Femur (tissue), 1 donor: Measurements from ENCODE around the gene HPCAL1.

Experiments
- DNase-seq: peaks from one replicate; pipeline ENCODE4 v3.0.0-alpha.2; 2017

The HPCAL1 gene

DNA sequence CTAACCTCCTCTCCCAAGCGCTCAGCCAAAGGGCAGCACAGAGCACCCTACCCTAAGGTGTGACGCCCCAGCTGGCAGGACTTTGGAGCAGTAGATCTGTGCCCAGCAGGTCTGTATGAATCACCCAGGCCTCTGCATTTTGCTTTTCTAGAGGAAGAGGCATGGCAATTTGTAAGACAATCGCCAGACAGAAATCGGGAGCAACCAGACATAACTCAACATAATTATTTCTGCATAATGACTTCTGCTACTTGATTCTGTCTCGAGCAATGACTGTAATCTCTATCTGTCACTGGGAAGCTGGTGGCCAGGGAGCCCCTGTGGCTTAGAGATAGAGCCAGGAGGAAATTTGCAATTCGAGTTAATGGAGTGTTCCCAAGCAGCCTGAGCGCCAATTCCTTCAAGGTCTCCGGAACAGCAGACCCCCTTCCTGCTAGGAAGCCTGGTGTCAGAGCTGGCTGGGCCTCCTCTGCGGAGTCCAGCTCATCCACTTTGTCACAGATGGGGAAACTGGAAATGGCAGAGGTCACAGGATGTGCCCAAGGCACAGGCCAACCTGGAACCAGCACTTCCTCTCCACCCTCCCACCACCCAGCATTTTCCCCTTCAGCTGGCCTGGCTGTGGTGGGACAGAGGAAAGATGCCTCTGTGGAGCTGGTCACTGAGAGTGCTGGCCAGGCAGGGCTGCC lies 90.4 kb downstream of the HPCAL1 start:
- DNase-seq: no peak

- DNase-seq: no peak
These were observed 90.9 kb downstream of the HPCAL1 start for GRCh38 chr2:10393640-10393982.

DNA sequence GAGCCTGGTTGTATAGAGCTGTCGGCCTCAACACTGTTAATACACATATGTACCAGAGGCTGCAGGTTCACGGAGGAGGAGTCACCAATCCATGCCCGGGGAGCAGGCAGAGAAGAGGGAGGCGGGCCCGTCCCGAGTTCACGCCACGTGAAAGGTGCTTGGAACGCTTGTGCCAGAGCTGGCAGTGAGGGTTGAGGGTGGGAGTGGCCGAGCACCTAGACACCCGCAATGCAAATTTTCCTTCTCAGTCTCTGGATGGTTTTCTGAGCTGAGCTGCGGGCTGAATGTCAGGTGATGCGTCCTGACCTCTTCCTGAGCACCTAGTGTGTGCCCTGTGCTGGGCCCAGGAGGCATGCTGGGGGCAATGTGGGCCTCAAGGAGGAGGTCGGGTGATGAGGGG lies 93.2 kb downstream of the HPCAL1 start:
- no peak for DNase-seq

DNA sequence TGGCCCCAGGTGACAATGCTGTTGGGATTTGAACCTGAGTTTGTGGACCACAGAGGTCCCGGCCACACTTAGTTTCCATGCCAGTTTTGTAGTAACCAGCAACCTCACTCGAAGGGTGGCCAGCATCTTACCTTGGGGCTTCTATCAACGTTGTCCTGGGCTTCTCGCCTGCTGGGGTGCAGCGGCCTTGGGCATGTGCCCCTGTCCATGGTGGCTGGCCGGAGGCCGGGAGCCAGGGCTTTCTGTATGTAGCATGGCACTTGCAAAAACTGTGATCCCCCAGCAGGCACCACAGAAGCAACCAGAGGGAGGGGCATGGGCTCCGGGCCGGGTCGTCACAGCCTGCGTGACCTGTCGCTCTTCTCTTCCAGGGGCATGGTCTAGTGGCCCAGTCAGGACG lies 93.8 kb downstream of the HPCAL1 start:
- no peak for DNase-seq

DNA sequence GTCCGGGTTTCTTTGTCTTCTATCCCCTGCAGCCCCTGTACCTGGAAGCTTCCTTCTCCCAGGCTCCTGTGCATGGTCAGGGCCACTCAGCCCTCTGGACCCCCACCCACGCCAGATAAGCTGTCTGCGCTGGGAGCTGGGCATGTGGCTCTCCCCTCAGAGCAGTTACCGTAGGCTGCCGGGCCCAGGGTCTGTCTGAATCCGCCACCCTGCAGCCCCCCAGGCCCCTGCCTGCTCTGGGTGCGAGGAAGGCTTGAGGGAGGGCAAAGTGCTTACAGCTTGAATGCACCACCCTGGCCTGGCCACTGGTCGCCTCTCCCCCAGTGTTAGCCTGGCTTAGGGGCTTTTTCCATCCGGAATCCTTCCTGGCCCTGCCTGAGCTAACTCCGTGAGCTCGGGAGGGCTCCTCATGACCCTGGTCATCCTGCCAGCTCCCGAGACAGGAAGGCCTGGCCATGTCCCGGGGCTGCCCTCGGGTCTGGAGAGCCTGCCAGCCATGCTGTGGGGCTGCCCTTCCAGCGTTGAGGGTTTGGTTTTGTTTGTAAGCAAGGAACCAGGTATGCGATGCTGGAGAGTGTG lies 94.7 kb downstream of the HPCAL1 start:
- no peak for DNase-seq

DNA sequence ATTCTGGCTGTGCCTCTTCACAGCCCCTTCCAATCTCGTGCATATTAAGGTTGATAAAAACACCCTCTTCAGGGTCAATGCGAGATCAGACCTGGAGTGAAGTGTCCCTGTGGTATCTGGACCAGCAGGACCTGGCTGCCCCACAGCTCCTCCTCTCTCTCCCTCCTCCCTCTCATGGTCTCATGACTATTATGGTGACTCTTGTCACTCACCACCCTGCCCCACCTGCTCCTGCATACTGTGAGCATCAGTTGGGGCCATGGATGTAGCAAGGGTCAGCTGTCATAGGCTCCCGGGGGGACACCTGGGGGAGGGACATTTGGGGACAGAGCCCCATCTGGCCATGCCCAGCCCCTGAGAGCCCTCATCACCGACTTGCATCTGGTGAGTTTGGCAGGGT lies 95.2 kb downstream of the HPCAL1 start:
- DNase-seq: no peak

DNA sequence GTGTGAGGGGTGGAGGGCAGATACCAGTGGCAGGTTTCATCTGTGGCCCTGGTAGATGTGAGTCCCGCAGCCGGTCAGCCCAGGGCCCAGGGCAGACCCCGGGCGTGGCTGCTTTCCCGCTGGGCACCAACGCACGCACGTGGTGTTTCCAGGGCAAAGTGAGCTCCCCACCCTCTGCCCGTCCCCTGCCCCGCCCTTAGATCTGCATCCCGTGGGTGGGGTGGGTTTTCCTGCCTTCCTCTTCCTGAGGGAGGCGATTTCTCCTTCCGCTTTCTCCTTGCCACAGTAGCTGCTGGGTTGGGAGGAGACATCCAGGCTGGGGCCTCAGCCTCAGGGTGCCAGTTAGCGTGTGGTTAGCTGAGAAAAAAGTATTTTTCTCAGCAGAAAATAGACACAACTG lies 95.8 kb downstream of the HPCAL1 start:
- peak; percentile 40 for DNase-seq

DNA sequence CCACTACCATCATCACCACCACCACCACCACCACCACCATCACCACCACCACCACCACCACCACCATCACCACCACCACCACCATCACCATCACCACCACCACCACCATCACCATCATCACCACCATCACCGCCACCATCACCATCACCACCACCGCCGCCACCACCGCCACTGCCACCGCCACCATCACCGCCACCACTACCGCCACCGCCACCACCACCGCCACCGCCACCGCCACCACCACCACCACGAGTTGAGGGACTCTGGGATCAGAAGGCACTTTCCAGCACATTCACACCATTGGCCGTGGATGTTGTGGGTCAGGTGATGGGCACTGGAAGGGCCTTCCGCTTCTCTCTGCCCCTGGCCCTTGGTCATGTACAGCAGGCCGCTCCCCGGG lies 96.7 kb downstream of the HPCAL1 start:
- DNase-seq: no peak

- no peak for DNase-seq
These were observed 97.3 kb downstream of the HPCAL1 start for GRCh38 chr2:10400002-10400401.

- peak; percentile 65 for DNase-seq
These were observed 97.9 kb downstream of the HPCAL1 start for GRCh38 chr2:10400568-10400977.

- DNase-seq: no peak
These were observed 98.6 kb downstream of the HPCAL1 start for GRCh38 chr2:10400978-10401951.

DNA sequence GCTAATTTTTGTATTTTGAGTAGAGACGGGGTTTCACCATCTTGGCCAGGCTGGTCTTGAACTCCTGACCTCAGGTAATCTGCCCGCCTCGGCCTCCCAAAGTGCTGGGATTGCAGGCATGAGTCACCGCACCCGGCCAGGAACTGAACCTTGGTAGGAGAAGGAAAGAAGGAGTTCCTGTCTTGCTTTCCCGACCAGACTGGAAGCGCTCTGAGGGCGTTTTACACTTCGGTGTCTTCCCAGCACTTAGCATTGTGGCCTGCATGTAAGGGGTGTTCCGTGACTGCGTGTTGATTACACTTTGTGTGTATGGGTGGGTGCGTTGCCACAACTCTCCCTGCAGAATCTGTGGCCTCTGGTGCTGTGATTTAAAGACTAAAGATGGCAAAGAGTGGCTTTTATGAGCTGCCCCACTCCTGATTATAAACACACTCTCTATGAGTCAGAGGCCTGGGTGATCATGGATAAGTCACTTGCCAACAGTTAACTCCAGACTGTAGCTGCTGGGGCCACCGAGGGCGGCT lies 99.4 kb downstream of the HPCAL1 start:
- no peak for DNase-seq

DNA sequence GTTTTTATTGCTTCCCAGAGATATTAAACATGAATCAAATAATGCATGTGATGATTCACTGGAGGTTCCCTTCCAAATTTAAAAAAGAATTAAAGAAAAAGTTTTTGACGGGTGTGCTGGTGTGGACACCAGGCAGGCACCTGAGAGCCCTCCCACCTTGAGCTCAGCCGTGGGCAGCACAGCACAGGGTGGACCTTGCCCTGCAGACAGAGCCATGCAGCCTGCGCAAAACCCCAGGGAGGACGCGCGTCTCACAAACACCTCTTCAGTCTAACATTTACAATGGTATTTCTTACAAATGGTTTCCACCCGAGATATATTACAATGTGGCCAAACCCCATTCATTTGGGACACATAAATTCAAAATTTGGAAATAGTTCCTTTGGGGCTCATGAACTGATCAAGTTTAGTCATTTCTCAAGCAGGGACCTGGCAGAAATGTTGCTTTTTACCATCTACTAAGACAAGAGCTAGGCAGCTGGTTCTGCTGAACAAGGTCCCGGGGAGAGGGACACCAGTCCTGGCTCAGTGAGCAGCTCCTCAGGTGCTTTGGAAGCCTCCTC lies 100.0 kb downstream of the HPCAL1 start:
- no peak for DNase-seq

- peak; percentile 74 for DNase-seq
These were observed 101.8 kb downstream of the HPCAL1 start for GRCh38 chr2:10404324-10405143.

GRCh38 chr2:10405448-10405847 lies 102.7 kb downstream of the HPCAL1 start:
- DNase-seq: peak; percentile 82

DNA sequence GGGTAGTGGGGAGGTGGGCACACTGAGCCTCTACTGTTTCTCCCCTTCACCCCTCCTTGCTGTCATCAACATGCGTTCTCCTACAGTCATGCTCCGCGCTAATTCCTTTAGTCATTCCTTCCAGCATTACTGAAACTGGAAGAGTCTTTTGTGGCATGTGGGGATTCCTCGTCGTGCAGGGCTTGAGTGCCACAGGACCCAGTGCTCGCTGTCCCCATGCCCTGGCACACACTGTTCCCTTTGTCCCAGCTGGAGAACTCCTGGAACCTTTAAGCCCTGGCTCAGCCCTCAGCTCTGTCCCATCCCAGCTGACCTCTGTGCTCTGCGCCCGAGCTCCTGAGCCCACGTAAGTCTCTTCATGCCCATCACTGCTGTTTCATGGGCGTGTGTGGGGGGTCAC lies 103.3 kb downstream of the HPCAL1 start:
- DNase-seq: no peak

GRCh38 chr2:10406491-10407188 lies 103.9 kb downstream of the HPCAL1 start:
- no peak for DNase-seq

DNA sequence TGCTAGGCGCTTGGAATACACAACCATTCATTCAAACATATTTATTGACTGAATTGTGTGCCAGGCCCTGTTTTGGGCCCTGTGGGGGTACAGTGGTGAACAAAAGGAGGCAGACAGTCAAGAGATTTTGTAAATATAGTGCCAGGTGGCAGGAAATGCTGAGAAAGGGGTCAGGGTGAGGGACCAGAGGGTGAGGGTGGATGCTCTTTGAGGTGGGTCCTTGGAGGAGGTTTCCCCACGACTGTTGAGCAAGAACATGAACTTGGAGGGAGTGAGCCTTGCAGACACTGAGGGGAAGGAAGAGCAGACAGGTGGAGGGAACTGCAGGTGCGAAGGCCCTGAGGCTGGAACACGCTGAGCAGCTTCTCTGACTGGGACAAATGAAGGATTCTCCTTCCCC lies 104.7 kb downstream of the HPCAL1 start:
- DNase-seq: no peak

- no peak for DNase-seq
These were observed 105.3 kb downstream of the HPCAL1 start for GRCh38 chr2:10407841-10408648.

DNA sequence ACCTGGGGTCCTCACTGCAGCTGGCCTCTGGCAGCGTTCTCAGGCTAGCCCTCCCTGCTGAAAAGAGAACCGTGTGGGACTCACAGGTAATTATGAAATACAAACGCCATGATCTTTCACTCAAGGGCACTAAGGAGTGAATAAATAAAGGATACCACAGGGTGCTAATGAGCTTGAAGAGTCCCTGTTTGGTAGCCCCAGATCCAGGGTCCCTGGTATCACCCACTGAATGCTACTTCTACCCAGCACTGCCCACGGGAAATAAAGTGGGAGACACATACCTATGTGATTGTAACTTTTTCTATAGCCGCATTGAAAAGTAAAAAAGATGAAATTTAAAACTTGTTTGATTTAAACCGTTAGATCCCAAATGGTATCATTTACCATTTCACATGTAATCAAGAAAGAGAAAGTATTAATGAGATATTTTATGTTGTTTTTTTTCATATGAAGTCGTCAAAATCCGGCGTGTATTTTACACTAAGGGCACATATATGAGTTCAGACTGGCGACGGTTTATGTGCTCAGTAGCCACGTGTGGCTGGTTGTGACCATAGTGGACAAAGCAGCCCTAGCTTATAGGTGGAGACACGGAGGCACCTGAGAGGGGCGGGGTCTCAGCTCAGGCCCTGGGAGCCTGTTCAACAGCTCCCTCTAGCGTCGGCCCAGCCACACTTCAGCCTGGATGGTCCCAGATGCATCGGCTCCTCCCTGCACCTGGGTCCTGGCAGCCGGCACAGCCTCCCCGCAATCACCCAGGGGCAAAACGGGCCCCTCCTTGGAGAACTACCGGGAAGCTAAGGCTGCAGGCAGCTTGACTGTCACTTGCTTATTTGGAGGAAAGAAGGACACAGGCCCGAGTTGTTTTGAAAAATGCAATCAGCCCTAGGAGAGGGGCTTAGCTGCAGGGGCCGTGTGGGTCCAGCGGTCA lies 106.2 kb downstream of the HPCAL1 start:
- DNase-seq: peak; percentile 83
